ENCODE measurements around the gene FAM98B. TPM values are rescaled to one million over a fixed set of nuclear protein-coding genes. Genes with fewer than 3 reads are reported as not detected.

Gene FAM98B
- total and polyA plus RNA-seq, 2 of the 8 experiments (the other 6 are each of a cell fraction or from before 2014, with no cell fraction given) = 5.9 to 48.4 TPM

- no peak for TF ChIP-seq BCL11A (IDR thresholded peaks at IDR 0.05; ENCODE audit: low read depth in 2 of 2, low read length in 2 of 2)
- no peak for TF ChIP-seq KDM4A (IDR thresholded peaks at IDR 0.05; ENCODE audit: low read depth, low read length, severe bottlenecking)
- TF ChIP-seq CHD1 (IDR thresholded peaks at IDR 0.05; ENCODE audit: low read depth, low read length) = no peak
These were observed 13.4 kb upstream of the FAM98B start (continued) for GRCh38 chr15:38440353-38441129.
